Hematopoietic multipotent progenitor cell treated with erythropoietin and hydrocortisone succinate and interleukin-3 and kit ligand, for 4 days (in vitro differentiated cells): Measurements from ENCODE around the gene GFOD2.

Source experiments
- DNase-seq: peaks from one replicate; pipeline ENCODE4 v3.0.0-alpha.2; 2015

Gene GFOD2

DNA sequence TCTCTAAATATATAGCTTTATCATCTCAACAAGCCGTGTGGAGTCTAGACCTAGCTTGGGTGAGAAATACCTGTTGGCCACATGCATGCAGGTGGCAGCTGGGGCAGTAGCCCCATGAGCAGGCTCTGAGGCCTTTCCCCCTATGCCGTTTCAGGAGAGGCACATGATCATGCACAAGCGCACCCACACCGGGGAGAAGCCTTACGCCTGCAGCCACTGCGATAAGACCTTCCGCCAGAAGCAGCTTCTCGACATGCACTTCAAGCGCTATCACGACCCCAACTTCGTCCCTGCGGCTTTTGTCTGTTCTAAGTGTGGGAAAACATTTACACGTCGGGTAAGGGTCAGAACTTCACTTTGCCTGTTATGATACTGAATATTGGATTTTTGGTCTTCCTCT is 90.9 kb downstream of the GFOD2 start:
- no peak for DNase-seq
